Liver (tissue), 9 donors: Measurements from ENCODE around the gene GADD45GIP1. TPM values are rescaled to one million over a fixed set of nuclear protein-coding genes. Genes with fewer than 3 reads are reported as not detected.

ENCODE experiments used
- DNase-seq: peaks from one replicate; pipeline ENCODE4 v3.0.0-alpha.2; 2017; ENCODE audit warnings: low spot score
- H3K27ac ChIP-seq, 2 donors: one replicate each; pipeline ENCODE4 v1.7.0; 2013; ENCODE audit warnings: inconsistent platforms in 2 of 2, low read length in 2 of 2, control low read depth in 1 of 2, low read depth in 1 of 2, mild to moderate bottlenecking in 1 of 2
- H3K27me3 ChIP-seq, 4 donors: one replicate each; pipeline versions ENCODE4 v1.6.1 to v1.7.0; 2013; ENCODE audit warnings: low read length in 3 of 4, inconsistent platforms in 1 of 4, mild to moderate bottlenecking in 1 of 4, moderate library complexity in 1 of 4; ENCODE audit not compliant: control insufficient read depth in 4 of 4, insufficient read depth in 4 of 4
- H3K36me3 ChIP-seq, 4 donors: one replicate each; pipeline versions ENCODE4 v1.6.1 to v1.7.0; 2013; ENCODE audit warnings: low read length in 3 of 4, mild to moderate bottlenecking in 3 of 4, low read depth in 1 of 4, moderate library complexity in 1 of 4; ENCODE audit not compliant: control insufficient read depth in 4 of 4, insufficient read depth in 3 of 4
- H3K4me1 ChIP-seq, 4 donors: one replicate each; pipeline versions ENCODE4 v1.6.1 to v1.7.0; 2013; ENCODE audit warnings: low read length in 3 of 4, mild to moderate bottlenecking in 3 of 4, moderate library complexity in 1 of 4; ENCODE audit not compliant: control insufficient read depth in 4 of 4, insufficient read depth in 4 of 4
- H3K4me3 ChIP-seq, 3 donors: one replicate each; pipeline versions ENCODE4 v1.6.1 to v1.7.0; 2013; ENCODE audit warnings: low read length in 3 of 3, control low read depth in 1 of 3, low read depth in 1 of 3, mild to moderate bottlenecking in 1 of 3
- H3K9ac ChIP-seq, 2 donors: one replicate each; pipeline ENCODE4 v1.7.0; 2013; ENCODE audit warnings: low read length in 2 of 2, mild to moderate bottlenecking in 2 of 2, moderate library complexity in 2 of 2, control low read depth in 1 of 2, low read depth in 1 of 2
- H3K9me3 ChIP-seq, 4 donors: one replicate each; pipeline versions ENCODE4 v1.6.1 to v1.7.0; 2013; ENCODE audit warnings: low read length in 3 of 4; ENCODE audit not compliant: control insufficient read depth in 4 of 4
- ATF3 ChIP-seq: IDR thresholded peaks from 2 replicates; pipeline ENCODE4 v1.6.1; 2016; ENCODE audit warnings: antibody characterized with exemption
- CTCF ChIP-seq: fragments of 150-350 bp; IDR thresholded peaks from 2 replicates; pipeline ENCODE4 v1.5.1; 2017; ENCODE audit warnings: improper control_type of control experiment, low read depth, low read length; ENCODE audit not compliant: missing input control
- EGR1 ChIP-seq, 2 donors: IDR thresholded peaks; 2 replicates each; pipeline ENCODE4 v1.6.1; 2016 to 2018; ENCODE audit warnings: antibody characterized with exemption in 2 of 2, low read depth in 2 of 2
- FOXA1 ChIP-seq: IDR thresholded peaks from 2 replicates; pipeline ENCODE4 v1.6.1; 2016; ENCODE audit warnings: antibody characterized with exemption
- FOXA2 ChIP-seq: IDR thresholded peaks from 2 replicates; pipeline ENCODE4 v1.6.1; 2016; ENCODE audit warnings: antibody characterized with exemption
- HNF4A ChIP-seq, 2 donors: conservative IDR thresholded peaks; 2 replicates each; pipeline ENCODE4 v1.6.1; 2016; ENCODE audit warnings: antibody characterized with exemption in 2 of 2, mild to moderate bottlenecking in 2 of 2
- HNF4G ChIP-seq: IDR thresholded peaks from 2 replicates; pipeline ENCODE4 v1.6.1; 2016; ENCODE audit warnings: antibody characterized with exemption
- JUND ChIP-seq, 2 donors: IDR thresholded peaks; 2 replicates each; pipeline ENCODE4 v1.6.1; 2016; ENCODE audit warnings: antibody characterized with exemption in 2 of 2
- MAX ChIP-seq: IDR thresholded peaks from 2 replicates; pipeline ENCODE4 v1.6.1; 2016; ENCODE audit warnings: antibody characterized with exemption
- NR2F2 ChIP-seq: IDR thresholded peaks from 2 replicates; pipeline ENCODE4 v1.6.1; 2016; ENCODE audit warnings: antibody characterized with exemption
- RAD21 ChIP-seq, 2 donors: IDR thresholded peaks; 2 replicates each; pipeline ENCODE4 v1.6.1; 2016; ENCODE audit warnings: antibody characterized with exemption in 2 of 2, mild to moderate bottlenecking in 2 of 2
- REST ChIP-seq: IDR thresholded peaks from 2 replicates; pipeline ENCODE4 v1.6.1; 2016; ENCODE audit warnings: antibody characterized with exemption, mild to moderate bottlenecking
- RXRA ChIP-seq, 2 donors: IDR thresholded peaks; 2 replicates each; pipeline ENCODE4 v1.6.1; 2017 to 2018; ENCODE audit warnings: antibody characterized with exemption in 2 of 2, mild to moderate bottlenecking in 1 of 2
- SP1 ChIP-seq: IDR thresholded peaks from 2 replicates; pipeline ENCODE4 v1.6.1; 2018; ENCODE audit warnings: antibody characterized with exemption, mild to moderate bottlenecking
- TAF1 ChIP-seq: conservative IDR thresholded peaks from 2 replicates; pipeline ENCODE4 v1.6.1; 2016; ENCODE audit warnings: antibody characterized with exemption, mild to moderate bottlenecking
- YY1 ChIP-seq: IDR thresholded peaks from 2 replicates; pipeline ENCODE4 v1.6.1; 2016; ENCODE audit warnings: antibody characterized with exemption, mild to moderate bottlenecking
- ZBTB33 ChIP-seq: IDR thresholded peaks from 2 replicates; pipeline ENCODE4 v1.6.1; 2016; ENCODE audit warnings: antibody characterized with exemption
- WGBS: extraction: QIAGEN DNeasy Blood & Tissue Kit; methylation state at CpG from one replicate; pipeline ENCODE4 v1.1.7; 2013; 5-methylcytosine and 5-hydroxymethylcytosine counted together
- polyA plus RNA-seq, 2 donors: library from polyadenylated mRNA; stranded (reverse) in 1 of 2; unstranded in 1 of 2; fragments of 200-250 nt in 1 of 2; fragments of >200 nt in 1 of 2; fragmentation: Nextera tagmentation in 1 of 2; extraction: Ambion mirVana in 1 of 2; gene quantifications; one replicate each; pipeline versions ENCODE4 v1.2.1 to v1.2.3, GENCODE V29; 2013 to 2015
- total RNA-seq, 2 donors: library from RNA; depleted of rRNA; stranded (reverse); fragments of >200 nt; gene quantifications; one replicate each; pipeline ENCODE4 v1.2.3, GENCODE V29; 2014
- donor health status: healthy.
- donor health status: healthy.
- donor health status: healthy.
- donor health status: healthy.
- donor health status: healthy.

Gene GADD45GIP1
- total and polyA plus RNA-seq, 4 donors: 8.4 to 54.2 (median 22.9) TPM

GRCh38 chr19:12930002-12930645, 26.9 kb downstream of the GADD45GIP1 start:
- no peak overlapping the region for H3K27ac ChIP-seq
- no peak overlapping the region for H3K4me3 ChIP-seq
- 94% methylated on average over 19 of the region's 19 CpGs for WGBS
- peaks cover 11 to 36% (median 24%) of the 10 kb centered on the region in 4 donors for H3K36me3 ChIP-seq
- no peak overlapping the region for H3K9ac ChIP-seq
- H3K4me1 ChIP-seq: peaks cover 4 to 22% (median 13%) of the 10 kb centered on the region in 4 donors
- TF ChIP-seq RXRA (IDR thresholded peaks at IDR 0.05) (no peak), MAX (no peak), RAD21 (IDR thresholded peaks at IDR 0.05) (no peak), FOXA1 (no peak), JUND (IDR thresholded peaks at IDR 0.05) (no peak), CTCF (no peak), EGR1 (IDR thresholded peaks at IDR 0.05; ENCODE audit: low read depth in 2 of 2) (no peak), FOXA2 (no peak), ZBTB33 (no peak), NR2F2 (no peak), HNF4G (no peak), TAF1 (no peak), YY1 (no peak), ATF3 (no peak), HNF4A (conservative IDR thresholded peaks at IDR 0.05) (no peak), SP1 (no peak)
- no peaks in the 10 kb centered on the region for H3K9me3 ChIP-seq
- no peaks in the 10 kb centered on the region for H3K27me3 ChIP-seq
- DNase-seq: no peak

GRCh38 chr19:12924621-12925310, 32.3 kb downstream of the GADD45GIP1 start:
- no peak overlapping the region for H3K4me3 ChIP-seq
- no peak for DNase-seq

More at GRCh38 chr19:12924621-12925310, 32.3 kb downstream of the GADD45GIP1 start:
- TF ChIP-seq REST (no peak), FOXA2 (no peak), ZBTB33 (no peak)
- Histone ChIP-seq H3K27ac (no peak overlapping the region), H3K9me3 (no peaks in the 10 kb centered on the region), H3K4me1 (no peaks in the 10 kb centered on the region), H3K9ac (no peak overlapping the region), H3K36me3 (peaks cover 26 to 59% (median 45%) of the 10 kb centered on the region in 4 donors), H3K27me3 (no peaks in the 10 kb centered on the region)
- 97% methylated on average over 29 of the region's 29 CpGs for WGBS
